Astrocyte of the hippocampus (primary cell): ENCODE measurements around the gene KCNT2.
A peak's percentile ranks its signal among the peaks of the same experiment; 100 is the strongest.

ENCODE experiments used
- DNase-seq: peaks from one replicate; pipeline ENCODE4 v3.0.0; 2011; ENCODE audit warnings: low read depth, low spot score

KCNT2 gene

GRCh38 chr1:196205882-196206281 lies 402.4 kb downstream of the KCNT2 start:
- no peak for DNase-seq

- DNase-seq, result no peak
Measured at GRCh38 chr1:196196486-196196885, 411.8 kb downstream of the KCNT2 start.

DNA sequence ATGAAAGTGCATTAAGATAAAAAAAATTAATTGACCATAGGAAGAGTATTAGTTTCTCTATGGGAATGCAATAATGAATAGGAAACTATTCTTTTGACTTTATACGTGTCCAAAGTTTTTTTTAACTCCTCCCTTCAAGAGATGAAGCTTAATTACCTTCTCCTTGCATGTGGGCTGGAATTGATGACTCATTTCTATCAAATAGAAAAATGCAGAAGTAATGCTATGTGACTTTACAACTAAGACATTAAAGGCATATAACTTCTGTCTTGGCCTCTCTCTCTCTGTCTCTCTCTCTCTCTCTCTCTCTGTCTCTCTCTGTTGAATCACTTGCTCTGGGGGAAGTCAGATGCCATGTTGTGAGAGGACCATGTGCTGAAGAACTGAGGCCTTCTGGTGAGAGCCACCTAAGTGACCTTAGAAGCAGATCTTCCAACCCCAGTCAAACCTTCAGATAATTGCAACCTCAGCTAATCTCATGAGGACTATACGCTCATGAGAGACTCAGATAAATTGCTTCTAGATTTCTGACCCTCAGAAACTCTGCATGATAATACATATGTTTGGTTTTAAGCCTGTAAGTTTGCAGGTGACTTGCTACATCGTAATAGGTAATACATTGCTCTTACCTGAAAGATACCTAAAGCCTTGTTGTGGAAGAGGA lies 414.2 kb downstream of the KCNT2 start:
- DNase-seq, result peak; percentile 17

DNA sequence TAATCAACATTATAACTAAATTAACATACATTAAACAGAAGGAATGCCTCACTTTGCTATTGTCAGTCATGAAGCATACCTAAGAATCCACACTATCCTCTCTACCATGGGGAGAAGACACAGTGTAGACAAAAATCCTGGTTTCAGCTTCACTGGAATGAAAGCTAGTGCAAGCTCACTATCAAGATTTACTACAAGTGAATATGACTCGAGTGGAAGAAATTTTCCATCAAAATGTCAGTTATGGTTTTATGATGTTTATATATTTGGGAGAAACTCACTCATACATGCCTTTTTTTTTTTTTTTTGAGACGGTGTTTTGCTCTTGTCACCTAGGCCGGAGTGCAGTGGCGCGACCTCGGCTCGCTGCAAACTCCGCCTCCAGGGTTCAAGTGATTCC lies 424.3 kb downstream of the KCNT2 start:
- DNase-seq, result no peak

DNA sequence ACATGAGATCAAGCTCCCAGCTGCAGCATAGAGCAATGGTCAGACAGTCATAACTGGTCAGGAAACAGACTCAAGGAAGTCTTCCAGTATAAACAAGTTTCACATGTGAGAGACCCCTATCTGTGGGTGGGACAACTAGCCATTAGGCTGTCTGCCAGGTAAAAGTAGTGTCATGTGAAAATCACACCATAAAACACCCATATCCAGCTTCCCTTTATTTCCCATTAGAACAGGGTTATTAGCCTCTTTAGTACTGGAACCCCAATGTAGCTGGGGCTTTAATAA lies 426.7 kb downstream of the KCNT2 start:
- DNase-seq, result no peak

- DNase-seq, result peak; percentile 68
Measured at GRCh38 chr1:196180847-196181593, 427.2 kb downstream of the KCNT2 start.

DNA sequence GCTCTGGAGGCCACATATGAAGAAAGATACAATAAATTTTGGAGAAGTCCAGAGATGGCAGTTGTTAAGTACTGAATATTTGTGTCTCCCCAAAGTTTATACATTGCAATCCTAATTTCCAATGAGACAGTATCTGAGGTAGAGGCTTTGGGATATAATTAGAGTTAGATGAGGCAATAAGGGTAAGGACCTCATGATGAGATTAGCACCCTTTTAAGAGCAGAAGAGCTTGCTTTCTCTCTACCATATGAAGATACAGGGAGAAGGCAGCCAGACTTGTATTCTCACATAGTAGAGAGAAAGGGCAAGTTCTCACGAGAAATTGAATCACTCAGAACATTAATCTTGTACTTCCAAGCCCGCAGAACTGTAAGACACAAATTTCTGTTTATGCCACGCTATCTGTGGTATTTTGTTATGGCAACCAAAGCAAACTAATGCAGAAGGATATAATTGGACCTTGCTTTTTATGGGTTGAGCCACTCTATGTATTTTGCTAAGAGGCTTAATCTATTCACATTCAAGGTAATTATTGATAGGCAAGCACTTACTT lies 430.1 kb downstream of the KCNT2 start:
- peak; percentile 2 for DNase-seq
